Lower leg skin (tissue), 4 donors: ENCODE results near the gene SZT2. TPM values are rescaled to one million over a fixed set of nuclear protein-coding genes. Genes with fewer than 3 reads are reported as not detected.
"Not testable (repeated sequence)": the region's sequence is repeated elsewhere in the genome, so short reads cannot be mapped to it uniquely, and the experiment has no call there.

Experiments
- DNase-seq, 2 donors: peaks; one replicate each; pipeline ENCODE4 v3.0.0-alpha.2; 2019; ENCODE audit warnings: low spot score in 2 of 2
- H3K4me3 ChIP-seq: fragments of 200-600 bp; sonication (generic); 2 replicates; pipeline ENCODE4 v1.5.1; 2017; ENCODE audit warnings: mild to moderate bottlenecking, low read depth; ENCODE audit not compliant: poor library complexity, severe bottlenecking
- CTCF ChIP-seq, 3 donors: fragments of 450-650 bp; IDR thresholded peaks; one replicate each; pipeline ENCODE4 v1.5.1; 2016; ENCODE audit warnings: antibody characterized with exemption in 3 of 3, mild to moderate bottlenecking in 3 of 3, moderate library complexity in 2 of 3
- POLR2A ChIP-seq, 2 donors: fragments of 450-650 bp; IDR thresholded peaks; one replicate each; pipeline ENCODE4 v1.6.1; 2016 to 2017; ENCODE audit warnings: antibody characterized with exemption in 2 of 2, mild to moderate bottlenecking in 1 of 2, moderate library complexity in 1 of 2
- WGBS, 2 donors: methylation state at CpG; one replicate each; pipeline ENCODE4 v1.1.5; 2018; 5-methylcytosine and 5-hydroxymethylcytosine counted together
- intact Hi-C: fragments of 100-400 bp; cut with DNase I; formaldehyde crosslinking; loops from one replicate; pipeline ENCODE4 v1.15.0; 2023; ENCODE audit warnings: low total_unique reads
- total RNA-seq, 4 donors: library from RNA; depleted of rRNA; stranded (reverse); fragments of >200 nt; gene quantifications; one replicate each; pipeline ENCODE4 v1.1.0, GENCODE V29; 2016

SZT2 gene
- total RNA-seq, 4 donors from 2014 or later: 33.2 to 75.3 (median 42.0) TPM

GRCh38 chr1:43455213-43455889 is 65.7 kb downstream of the SZT2 start:
- 64 to 73% methylated on average over 7 of the region's 7 CpGs for WGBS, 2 donors
- DNase-seq: no peak
- no peak overlapping the region for H3K4me3 ChIP-seq
- intact Hi-C loops: no loop called here
- no peak for TF ChIP-seq POLR2A (IDR thresholded peaks at IDR 0.05)
- TF ChIP-seq CTCF (IDR thresholded peaks at IDR 0.05): no peak

- intact Hi-C loops, H3K4me3 ChIP-seq, DNase-seq: not testable (repeated sequence)
- 77 to 95% methylated on average over 3 of the region's 3 CpGs for WGBS, 2 donors
These were observed 68.7 kb downstream of the SZT2 start for GRCh38 chr1:43458379-43458778.

GRCh38 chr1:43460988-43461693 is 71.4 kb downstream of the SZT2 start:
- no peak overlapping the region for H3K4me3 ChIP-seq
- DNase-seq: no peak
- TF ChIP-seq POLR2A (IDR thresholded peaks at IDR 0.05) (no peak), CTCF (IDR thresholded peaks at IDR 0.05) (no peak)
- intact Hi-C loops: no loop called here
- WGBS, 2 donors: 79 to 89% methylated on average over 5 of the region's 5 CpGs

- no peak overlapping the region for H3K4me3 ChIP-seq
- WGBS, 2 donors: 50 to 53% methylated on average over 2 of the region's 2 CpGs
- no peak for DNase-seq
- intact Hi-C loops: no loop called here
- TF ChIP-seq POLR2A (IDR thresholded peaks at IDR 0.05): no peak
- TF ChIP-seq CTCF (IDR thresholded peaks at IDR 0.05): no peak
These were observed 73.8 kb downstream of the SZT2 start for GRCh38 chr1:43463479-43463878.

- intact Hi-C loops: no loop called here
- no peak for DNase-seq
- 75 to 79% methylated on average over 13 of the region's 13 CpGs for WGBS, 2 donors
- TF ChIP-seq CTCF (IDR thresholded peaks at IDR 0.05): no peak
- no peak for TF ChIP-seq POLR2A (IDR thresholded peaks at IDR 0.05)
- no peak overlapping the region for H3K4me3 ChIP-seq
These were observed 75.2 kb downstream of the SZT2 start for GRCh38 chr1:43464681-43465504.

- no peak for DNase-seq
- no peak overlapping the region for H3K4me3 ChIP-seq
- TF ChIP-seq CTCF (IDR thresholded peaks at IDR 0.05) (no peak), POLR2A (IDR thresholded peaks at IDR 0.05) (no peak)
- intact Hi-C loops: no loop called here
- 82 to 85% methylated on average over 3 of the region's 3 CpGs for WGBS, 2 donors
These were observed 75.9 kb downstream of the SZT2 start for GRCh38 chr1:43465505-43466067.
